ENCODE measurements around the gene FASTKD2. TPM values are rescaled to one million over a fixed set of nuclear protein-coding genes. Genes with fewer than 3 reads are reported as not detected.

The FASTKD2 gene
- polyA plus RNA-seq, 1 donor = 33.9 TPM

- 80% methylated on average over 1 of the region's 5 CpGs for WGBS (ENCODE audit: insufficient coverage, low lambda C conversion rate)
Observed at GRCh38 chr2:206736935-206737334, 28.5 kb upstream of the FASTKD2 start.

GRCh38 chr2:206739271-206739670 is 26.1 kb upstream of the FASTKD2 start:
- DNase-seq = no peak
- no peak overlapping the region for H3K4me3 ChIP-seq (ENCODE audit: low read length)
- H3K27ac ChIP-seq (ENCODE audit: low read length) = no peak overlapping the region
- H3K4me1 ChIP-seq (ENCODE audit: control insufficient read depth, insufficient read depth, low read length) = no peaks in the 10 kb centered on the region
- no peaks in the 10 kb centered on the region for H3K36me3 ChIP-seq (ENCODE audit: control insufficient read depth, insufficient read depth, low read length)
- H3K9me3 ChIP-seq (ENCODE audit: control insufficient read depth, low read depth, low read length) = no peaks in the 10 kb centered on the region
- H3K27me3 ChIP-seq (ENCODE audit: control insufficient read depth, insufficient read depth, low read length) = no peaks in the 10 kb centered on the region
- 100% methylated on average over 1 of the region's 2 CpGs for WGBS (ENCODE audit: insufficient coverage, low lambda C conversion rate)

More at GRCh38 chr2:206736935-206737334, 28.5 kb upstream of the FASTKD2 start:
- Histone ChIP-seq H3K27ac (ENCODE audit: low read length) (no peak overlapping the region), H3K9me3 (ENCODE audit: control insufficient read depth, low read depth, low read length) (no peaks in the 10 kb centered on the region), H3K27me3 (ENCODE audit: control insufficient read depth, insufficient read depth, low read length) (no peaks in the 10 kb centered on the region), H3K4me3 (ENCODE audit: low read length) (no peak overlapping the region), H3K36me3 (ENCODE audit: control insufficient read depth, insufficient read depth, low read length) (no peaks in the 10 kb centered on the region), H3K4me1 (ENCODE audit: control insufficient read depth, insufficient read depth, low read length) (no peaks in the 10 kb centered on the region)
- DNase-seq = no peak

- no peaks in the 10 kb centered on the region for H3K9me3 ChIP-seq (ENCODE audit: control insufficient read depth, low read depth, low read length)
- no peak overlapping the region for H3K4me3 ChIP-seq (ENCODE audit: low read length)
- no peak for DNase-seq
- WGBS (ENCODE audit: insufficient coverage, low lambda C conversion rate) = no CpG with 5 or more reads among the region's 2 CpGs
- H3K36me3 ChIP-seq (ENCODE audit: control insufficient read depth, insufficient read depth, low read length) = no peaks in the 10 kb centered on the region
- no peak overlapping the region for H3K27ac ChIP-seq (ENCODE audit: low read length)
- H3K27me3 ChIP-seq (ENCODE audit: control insufficient read depth, insufficient read depth, low read length) = no peaks in the 10 kb centered on the region
- no peaks in the 10 kb centered on the region for H3K4me1 ChIP-seq (ENCODE audit: control insufficient read depth, insufficient read depth, low read length)
Observed at GRCh38 chr2:206740800-206741199, 24.6 kb upstream of the FASTKD2 start.

- H3K9me3 ChIP-seq (ENCODE audit: control insufficient read depth, low read depth, low read length) = no peaks in the 10 kb centered on the region
- DNase-seq = no peak
- H3K27me3 ChIP-seq (ENCODE audit: control insufficient read depth, insufficient read depth, low read length) = peaks cover 5% of the 10 kb centered on the region
- no peaks in the 10 kb centered on the region for H3K4me1 ChIP-seq (ENCODE audit: control insufficient read depth, insufficient read depth, low read length)
- no peaks in the 10 kb centered on the region for H3K36me3 ChIP-seq (ENCODE audit: control insufficient read depth, insufficient read depth, low read length)
- H3K27ac ChIP-seq (ENCODE audit: low read length) = no peak overlapping the region
- no CpG with 5 or more reads among the region's 1 CpG for WGBS (ENCODE audit: insufficient coverage, low lambda C conversion rate)
- H3K4me3 ChIP-seq (ENCODE audit: low read length) = no peak overlapping the region
Observed at GRCh38 chr2:206756816-206757215, 8.6 kb upstream of the FASTKD2 start.

GRCh38 chr2:206764673-206765241 is 649 bp upstream of the FASTKD2 start:
- WGBS (ENCODE audit: insufficient coverage, low lambda C conversion rate) = no CpG with 5 or more reads among the region's 18 CpGs
- Histone ChIP-seq H3K27me3 (ENCODE audit: control insufficient read depth, insufficient read depth, low read length) (peaks cover 6% of the 10 kb centered on the region), H3K36me3 (ENCODE audit: control insufficient read depth, insufficient read depth, low read length) (peaks cover 8% of the 10 kb centered on the region), H3K27ac (ENCODE audit: low read length) (no peak overlapping the region), H3K4me3 (ENCODE audit: low read length) (peak overlapping the region; percentile 76), H3K4me1 (ENCODE audit: control insufficient read depth, insufficient read depth, low read length) (peaks cover 4% of the 10 kb centered on the region), H3K9me3 (ENCODE audit: control insufficient read depth, low read depth, low read length) (no peaks in the 10 kb centered on the region)
- no peak for DNase-seq

GRCh38 chr2:206766057-206766930 is 888 bp downstream of the FASTKD2 start:
- Histone ChIP-seq H3K27me3 (ENCODE audit: control insufficient read depth, insufficient read depth, low read length) (peaks cover 4% of the 10 kb centered on the region), H3K36me3 (ENCODE audit: control insufficient read depth, insufficient read depth, low read length) (peaks cover 12% of the 10 kb centered on the region), H3K27ac (ENCODE audit: low read length) (peak overlapping the region; percentile 69), H3K4me3 (ENCODE audit: low read length) (peak overlapping the region; percentile 76), H3K4me1 (ENCODE audit: control insufficient read depth, insufficient read depth, low read length) (peaks cover 4% of the 10 kb centered on the region), H3K9me3 (ENCODE audit: control insufficient read depth, low read depth, low read length) (no peaks in the 10 kb centered on the region)
- 93% methylated on average over 3 of the region's 12 CpGs for WGBS (ENCODE audit: insufficient coverage, low lambda C conversion rate)
- no peak for DNase-seq

GRCh38 chr2:206774871-206775270 is 9.5 kb downstream of the FASTKD2 start:
- H3K4me1 ChIP-seq (ENCODE audit: control insufficient read depth, insufficient read depth, low read length) = no peaks in the 10 kb centered on the region
- no peaks in the 10 kb centered on the region for H3K27me3 ChIP-seq (ENCODE audit: control insufficient read depth, insufficient read depth, low read length)
- WGBS (ENCODE audit: insufficient coverage, low lambda C conversion rate) = 100% methylated on average over 1 of the region's 1 CpG
- no peak for DNase-seq
- H3K36me3 ChIP-seq (ENCODE audit: control insufficient read depth, insufficient read depth, low read length) = peaks cover 45% of the 10 kb centered on the region
- peaks cover 7% of the 10 kb centered on the region for H3K9me3 ChIP-seq (ENCODE audit: control insufficient read depth, low read depth, low read length)
- no peak overlapping the region for H3K4me3 ChIP-seq (ENCODE audit: low read length)
- no peak overlapping the region for H3K27ac ChIP-seq (ENCODE audit: low read length)

- H3K27me3 ChIP-seq (ENCODE audit: control insufficient read depth, insufficient read depth, low read length) = no peaks in the 10 kb centered on the region
- H3K4me3 ChIP-seq (ENCODE audit: low read length) = no peak overlapping the region
- DNase-seq = no peak
- H3K27ac ChIP-seq (ENCODE audit: low read length) = no peak overlapping the region
- no peaks in the 10 kb centered on the region for H3K4me1 ChIP-seq (ENCODE audit: control insufficient read depth, insufficient read depth, low read length)
- H3K9me3 ChIP-seq (ENCODE audit: control insufficient read depth, low read depth, low read length) = peaks cover 16% of the 10 kb centered on the region
- H3K36me3 ChIP-seq (ENCODE audit: control insufficient read depth, insufficient read depth, low read length) = peaks cover 42% of the 10 kb centered on the region
Observed at GRCh38 chr2:206776432-206776831, 11.0 kb downstream of the FASTKD2 start.

GRCh38 chr2:206780671-206781070 is 15.3 kb downstream of the FASTKD2 start:
- Histone ChIP-seq H3K36me3 (ENCODE audit: control insufficient read depth, insufficient read depth, low read length) (peaks cover 59% of the 10 kb centered on the region), H3K27ac (ENCODE audit: low read length) (no peak overlapping the region), H3K9me3 (ENCODE audit: control insufficient read depth, low read depth, low read length) (peaks cover 15% of the 10 kb centered on the region), H3K4me1 (ENCODE audit: control insufficient read depth, insufficient read depth, low read length) (no peaks in the 10 kb centered on the region), H3K4me3 (ENCODE audit: low read length) (no peak overlapping the region), H3K27me3 (ENCODE audit: control insufficient read depth, insufficient read depth, low read length) (no peaks in the 10 kb centered on the region)
- WGBS (ENCODE audit: insufficient coverage, low lambda C conversion rate) = 100% methylated on average over 1 of the region's 2 CpGs
- no peak for DNase-seq

GRCh38 chr2:206783718-206784117 is 18.3 kb downstream of the FASTKD2 start:
- Histone ChIP-seq H3K27ac (ENCODE audit: low read length) (no peak overlapping the region), H3K4me1 (ENCODE audit: control insufficient read depth, insufficient read depth, low read length) (no peaks in the 10 kb centered on the region), H3K9me3 (ENCODE audit: control insufficient read depth, low read depth, low read length) (peaks cover 9% of the 10 kb centered on the region), H3K4me3 (ENCODE audit: low read length) (no peak overlapping the region), H3K36me3 (ENCODE audit: control insufficient read depth, insufficient read depth, low read length) (peaks cover 71% of the 10 kb centered on the region), H3K27me3 (ENCODE audit: control insufficient read depth, insufficient read depth, low read length) (no peaks in the 10 kb centered on the region)
- no CpG with 5 or more reads among the region's 2 CpGs for WGBS (ENCODE audit: insufficient coverage, low lambda C conversion rate)
- no peak for DNase-seq
